Upper lobe of left lung (tissue), 4 donors: ENCODE data around the gene GPR183.

ENCODE experiments used
- CTCF ChIP-seq, 6 experiments: fragments of 450-650 bp in 4 of 6; fragments of 200-600 bp in 2 of 6; sonication (generic) in 2 of 6; IDR thresholded peaks; one replicate each; pipeline ENCODE4 v1.5.1; 2016 to 2019; ENCODE audit warnings: antibody characterized with exemption in 6 of 6
- POLR2A ChIP-seq, 4 donors: fragments of 450-650 bp; IDR thresholded peaks; one replicate each; pipeline ENCODE4 v1.5.1; 2016 to 2017; ENCODE audit warnings: antibody characterized with exemption in 4 of 4, mild to moderate bottlenecking in 2 of 4
- POLR2AphosphoS5 ChIP-seq, 2 donors: sonication (generic); formaldehyde crosslinking; IDR thresholded peaks; one replicate each; pipeline ENCODE4 v1.5.1; 2017; ENCODE audit warnings: antibody characterized with exemption in 2 of 2

GRCh38 chr13:99331881-99332293, 24.7 kb upstream of the GPR183 start:
- TF ChIP-seq CTCF (IDR thresholded peaks at IDR 0.05) (no peak), POLR2A (IDR thresholded peaks at IDR 0.05) (no peak), POLR2AphosphoS5 (IDR thresholded peaks at IDR 0.05) (no peak)
